ENCODE measurements around the gene COL15A1. TPM values are rescaled to one million over a fixed set of nuclear protein-coding genes. Genes with fewer than 3 reads are reported as not detected.
"Not testable (repeated sequence)": the region's sequence is repeated elsewhere in the genome, so short reads cannot be mapped to it uniquely, and the experiment has no call there.

COL15A1 gene
- total RNA-seq, result 0.05 and 0.35 TPM in 2 replicates

- DNase-seq (ENCODE audit: low read depth), result no peak
Observed at GRCh38 chr9:98943682-98944056, at the start of gene COL15A1. TSS of gene COL15A1 (plus strand) at chr9:98943907. CDS start at chr9:98944062, 155 bp downstream.

GRCh38 chr9:98894171-98894570 is 49.5 kb upstream of the COL15A1 start:
- DNase-seq (ENCODE audit: low read depth), result no peak

- no peak for DNase-seq (ENCODE audit: low read depth)
Observed at GRCh38 chr9:98894761-98895160, 48.9 kb upstream of the COL15A1 start.

- no peak for DNase-seq (ENCODE audit: low read depth)
Observed at GRCh38 chr9:98896632-98897031, 47.1 kb upstream of the COL15A1 start.

GRCh38 chr9:98897745-98898144 is 46.0 kb upstream of the COL15A1 start:
- DNase-seq (ENCODE audit: low read depth), result no peak

GRCh38 chr9:98899408-98900056 is 44.2 kb upstream of the COL15A1 start:
- peak; percentile 63 for DNase-seq (ENCODE audit: low read depth)

- DNase-seq (ENCODE audit: low read depth), result no peak
Observed at GRCh38 chr9:98900244-98900643, 43.5 kb upstream of the COL15A1 start.

GRCh38 chr9:98900725-98901124 is 43.0 kb upstream of the COL15A1 start:
- no peak for DNase-seq (ENCODE audit: low read depth)

- DNase-seq (ENCODE audit: low read depth), result not testable (repeated sequence)
Observed at GRCh38 chr9:98901843-98902242, 41.9 kb upstream of the COL15A1 start.

- DNase-seq (ENCODE audit: low read depth), result no peak
Observed at GRCh38 chr9:98902516-98902915, 41.2 kb upstream of the COL15A1 start.

- DNase-seq (ENCODE audit: low read depth), result no peak
Observed at GRCh38 chr9:98902925-98903324, 40.8 kb upstream of the COL15A1 start.

GRCh38 chr9:98903961-98904411 is 39.7 kb upstream of the COL15A1 start:
- DNase-seq (ENCODE audit: low read depth), result no peak

GRCh38 chr9:98905015-98905414 is 38.7 kb upstream of the COL15A1 start:
- no peak for DNase-seq (ENCODE audit: low read depth)

- DNase-seq (ENCODE audit: low read depth), result no peak
Observed at GRCh38 chr9:98906273-98907040, 37.2 kb upstream of the COL15A1 start.

GRCh38 chr9:98907055-98907454 is 36.7 kb upstream of the COL15A1 start:
- no peak for DNase-seq (ENCODE audit: low read depth)

GRCh38 chr9:98908897-98909634 is 34.6 kb upstream of the COL15A1 start:
- no peak for DNase-seq (ENCODE audit: low read depth)

- DNase-seq (ENCODE audit: low read depth), result peak; percentile 20
Observed at GRCh38 chr9:98909935-98910334, 33.8 kb upstream of the COL15A1 start.

GRCh38 chr9:98911042-98911441 is 32.7 kb upstream of the COL15A1 start:
- DNase-seq (ENCODE audit: low read depth), result no peak

GRCh38 chr9:98911738-98912137 is 32.0 kb upstream of the COL15A1 start:
- DNase-seq (ENCODE audit: low read depth), result not testable (repeated sequence)

GRCh38 chr9:98912450-98912849 is 31.3 kb upstream of the COL15A1 start:
- no peak for DNase-seq (ENCODE audit: low read depth)

- no peak for DNase-seq (ENCODE audit: low read depth)
Observed at GRCh38 chr9:98913044-98913443, 30.7 kb upstream of the COL15A1 start.

GRCh38 chr9:98913705-98914104 is 30.0 kb upstream of the COL15A1 start:
- DNase-seq (ENCODE audit: low read depth), result no peak

GRCh38 chr9:98915599-98915998 is 28.1 kb upstream of the COL15A1 start:
- DNase-seq (ENCODE audit: low read depth), result no peak
